TTC549 (cell line): ENCODE measurements around the gene IGF2BP3.
"Not testable (repeated sequence)": the region's sequence is repeated elsewhere in the genome, so short reads cannot be mapped to it uniquely, and the experiment has no call there.

Source experiments
- FAIRE-seq: peaks from 2 replicates; lab custom pipeline; 2012; peaks lifted over from hg19 to GRCh38; lab: Jason Lieb, UNC

IGF2BP3 gene

GRCh38 chr7:23470330-23471105, at the start of gene IGF2BP3:
IGF2BP3 (minus strand) TSS chr7:23470491; CDS start chr7:23470110, 381 bp downstream.
- peak; percentile 96 for FAIRE-seq

GRCh38 chr7:23514755-23515154, 44.5 kb upstream of the IGF2BP3 start:
- no peak for FAIRE-seq

- FAIRE-seq = not testable (repeated sequence)
Measured at GRCh38 chr7:23513746-23514145, 43.5 kb upstream of the IGF2BP3 start.

DNA sequence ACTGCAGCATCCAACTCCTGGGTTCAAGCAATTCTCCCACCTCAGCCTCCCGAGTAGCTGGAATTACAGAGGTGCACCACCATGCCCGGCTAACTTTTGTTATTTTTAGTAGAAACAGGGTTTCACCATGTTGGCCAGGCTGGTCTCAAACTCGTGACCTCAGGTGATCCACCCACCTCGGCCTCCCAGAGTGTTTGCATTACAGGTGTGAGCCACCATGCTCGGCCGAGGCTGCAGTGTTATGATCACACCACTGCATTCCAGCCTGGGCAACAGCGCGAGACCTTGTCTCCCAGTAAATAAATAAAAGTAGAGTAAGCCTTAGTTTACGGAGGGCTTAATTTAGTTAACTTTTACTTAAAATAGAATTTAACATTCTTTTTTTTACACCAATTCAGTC, 23.7 kb upstream of the IGF2BP3 start:
- no peak for FAIRE-seq

DNA sequence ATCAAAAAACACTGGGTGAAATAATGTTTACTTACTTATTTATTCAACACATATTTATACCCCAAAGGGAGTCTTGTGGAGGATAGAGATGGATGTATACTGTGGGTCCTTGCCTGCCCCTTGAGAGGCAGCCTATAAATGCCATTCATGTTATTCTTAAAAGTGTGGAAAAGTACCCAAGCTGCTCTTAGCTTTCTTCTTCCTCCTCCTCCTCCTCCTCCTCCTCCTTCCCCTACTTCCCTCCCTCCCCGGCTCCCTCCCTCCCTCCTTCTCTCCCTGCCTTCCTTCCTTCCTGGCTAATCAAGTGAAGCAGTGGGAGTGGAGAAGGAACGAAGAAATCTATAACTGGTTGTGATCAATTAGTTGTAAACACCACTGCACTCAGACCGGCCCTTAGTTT, 21.2 kb upstream of the IGF2BP3 start:
- no peak for FAIRE-seq

DNA sequence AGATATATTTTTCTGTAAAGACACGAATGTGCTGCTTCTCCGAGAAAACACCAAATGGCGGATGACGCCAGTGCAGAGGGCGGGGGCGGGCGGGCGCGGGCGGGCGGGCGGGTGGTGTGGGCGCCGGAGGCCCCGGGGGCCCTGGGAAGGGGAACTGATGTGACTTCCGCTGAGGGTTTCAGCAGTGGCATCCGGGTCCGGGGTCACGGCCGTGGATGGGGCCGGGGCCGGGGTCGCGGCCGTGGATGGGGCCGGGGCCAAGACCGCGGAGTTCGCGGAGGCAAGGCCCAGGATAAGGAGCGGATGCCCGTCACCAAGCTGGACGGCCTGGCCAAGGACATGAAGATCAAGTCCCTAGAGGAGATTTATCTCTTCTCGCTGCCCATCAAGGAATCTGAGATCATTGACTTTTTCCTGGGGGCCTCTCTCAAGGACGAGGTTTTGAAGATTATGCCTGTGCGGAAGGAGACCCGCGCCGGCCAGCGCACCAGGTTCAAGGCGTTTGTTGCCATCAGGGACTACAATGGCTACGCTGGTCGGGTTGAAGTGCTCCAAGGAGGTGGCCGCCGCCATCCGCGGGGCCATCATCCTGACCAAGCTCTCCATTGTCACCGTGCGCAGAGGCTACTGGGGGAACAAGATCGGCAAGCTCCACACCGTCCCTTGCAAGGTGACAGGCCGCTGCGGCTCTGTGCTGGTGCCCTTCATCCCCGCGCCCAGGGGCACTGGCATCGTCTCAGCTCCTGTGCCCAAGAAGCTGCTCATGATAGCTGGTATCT, 20.3 kb upstream of the IGF2BP3 start:
- no peak for FAIRE-seq

DNA sequence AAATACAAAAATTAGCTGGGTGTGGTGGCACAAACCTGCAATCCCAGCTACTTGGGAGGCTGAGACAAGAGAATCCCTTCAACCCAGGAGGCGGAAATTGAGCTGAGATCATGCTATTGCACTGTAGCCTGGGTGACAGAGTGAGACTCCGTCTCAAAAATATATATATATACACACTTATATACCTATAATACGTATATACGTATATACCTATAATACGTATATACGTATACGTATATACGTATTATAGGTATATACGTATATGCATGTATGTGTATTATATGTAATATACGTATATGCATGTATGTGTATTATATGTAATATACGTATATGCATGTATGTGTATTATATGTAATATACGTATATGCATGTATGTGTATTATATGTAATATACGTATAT, 18.4 kb upstream of the IGF2BP3 start:
- FAIRE-seq = not testable (repeated sequence)

DNA sequence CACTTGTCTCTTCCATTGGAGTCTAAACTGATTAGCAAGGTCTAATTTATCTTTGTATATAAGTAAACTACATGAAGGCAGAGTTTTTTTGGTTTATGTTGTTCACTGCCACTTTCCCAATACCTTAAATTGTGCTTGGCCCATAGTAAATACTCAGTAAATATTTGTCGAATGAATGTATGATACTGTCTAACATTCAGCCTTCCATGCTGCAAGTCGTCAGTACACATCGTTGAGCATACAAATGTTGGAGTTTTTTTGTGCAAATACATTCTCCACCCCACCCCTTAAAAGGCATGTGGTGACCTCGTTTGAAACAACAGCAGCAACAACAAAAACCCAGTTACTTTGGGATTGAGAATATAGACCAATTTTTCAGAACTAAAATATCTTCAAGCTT, 17.4 kb upstream of the IGF2BP3 start:
- FAIRE-seq = no peak

DNA sequence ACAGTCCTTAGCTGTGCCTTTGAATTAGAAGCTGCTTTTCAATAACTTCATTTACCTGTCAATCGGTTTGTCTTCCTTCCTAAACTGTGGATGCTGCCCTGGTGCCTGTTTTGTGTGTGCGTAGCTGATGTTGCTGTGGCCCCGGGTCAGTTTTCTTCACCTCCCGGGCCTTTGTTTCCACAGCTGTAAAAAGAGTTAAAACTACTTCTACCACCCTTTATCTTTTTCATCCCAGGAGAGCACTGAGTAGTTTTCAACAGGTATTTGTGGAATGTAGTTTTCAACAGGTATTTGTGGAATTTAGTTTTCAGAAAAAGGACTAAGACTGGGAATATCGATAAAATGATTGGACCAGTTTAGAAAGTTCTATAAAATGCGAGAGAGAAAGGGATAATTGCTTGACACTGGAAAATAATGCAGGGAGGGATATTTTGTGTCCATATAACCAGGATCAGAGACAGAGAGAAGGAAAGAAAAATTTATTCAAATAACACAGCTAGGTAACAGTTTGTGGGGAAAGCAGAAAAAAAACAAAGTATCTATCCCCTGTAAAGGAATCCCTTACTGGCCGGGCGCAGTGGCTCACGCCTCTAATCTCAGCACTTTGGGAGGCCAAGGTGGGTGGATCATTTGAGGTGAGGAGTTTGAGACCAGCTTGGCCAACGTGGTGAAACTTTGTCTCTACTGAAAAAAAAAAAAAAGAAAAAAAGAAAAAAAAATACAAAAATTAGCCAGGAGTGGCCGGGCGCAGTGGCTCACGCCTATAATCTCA, 15.9 kb upstream of the IGF2BP3 start:
- no peak for FAIRE-seq

DNA sequence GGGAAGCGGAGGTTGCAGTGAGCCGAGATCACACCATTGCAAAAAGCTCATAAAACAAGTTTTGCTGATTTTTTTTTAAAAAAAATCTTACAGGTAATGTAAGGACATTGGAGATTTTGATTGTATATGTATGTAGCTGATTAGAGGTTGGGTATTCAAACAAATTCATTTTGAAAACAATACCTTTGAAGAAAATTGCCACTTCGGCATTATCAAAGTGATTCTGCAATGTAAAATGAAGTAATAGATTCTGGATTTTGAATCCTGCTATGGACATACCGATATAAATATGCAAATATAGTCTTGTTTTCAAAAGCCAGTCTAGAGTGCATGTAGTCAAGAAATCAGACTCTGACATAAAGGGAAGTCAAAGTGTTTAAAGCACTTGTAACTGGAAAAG, 12.4 kb upstream of the IGF2BP3 start:
- no peak for FAIRE-seq

DNA sequence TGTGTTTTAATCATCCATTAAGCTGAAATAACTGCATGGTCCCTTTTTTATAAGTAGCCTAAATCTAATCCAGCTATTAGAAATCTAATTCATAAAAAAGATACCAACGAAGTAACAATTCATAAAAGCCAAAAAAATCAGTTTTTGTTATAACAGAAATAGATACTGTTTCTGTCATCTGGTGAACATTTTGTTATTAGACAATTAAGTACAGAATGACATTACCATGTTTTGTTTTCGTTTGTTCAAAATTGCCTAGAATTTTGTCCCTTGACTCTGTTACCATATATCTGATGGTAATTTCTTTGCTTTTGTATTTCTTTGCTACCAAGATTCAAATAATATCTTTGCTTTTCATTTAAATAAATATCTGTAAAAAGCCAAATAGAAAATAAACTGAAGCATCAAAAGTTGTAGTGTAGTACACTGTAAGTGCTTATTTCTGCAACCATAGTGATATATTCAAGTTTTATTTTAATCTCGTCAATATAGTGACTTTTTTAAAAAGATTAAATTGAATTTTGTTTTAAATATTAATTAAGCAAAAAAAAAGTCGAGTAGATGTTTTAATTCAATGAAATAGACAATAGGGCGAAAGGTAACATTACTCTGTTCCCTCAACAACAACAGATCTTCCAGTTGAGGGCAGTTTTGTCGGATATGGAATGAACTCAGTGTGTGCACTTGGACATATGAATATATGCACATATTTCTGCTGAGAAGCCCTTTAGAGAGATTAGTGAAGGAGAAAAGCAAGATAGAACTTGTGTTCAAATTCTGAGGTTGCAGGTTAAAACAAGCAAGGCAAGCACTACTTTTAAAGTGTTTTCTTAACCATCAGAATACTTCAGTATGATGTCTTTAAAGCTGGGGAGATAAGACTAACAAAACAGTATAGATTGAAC, 7.9 kb upstream of the IGF2BP3 start:
- peak; percentile 13 for FAIRE-seq

- no peak for FAIRE-seq
Measured at GRCh38 chr7:23477157-23477499, 6.8 kb upstream of the IGF2BP3 start.

GRCh38 chr7:23476286-23477156, 6.2 kb upstream of the IGF2BP3 start:
- no peak for FAIRE-seq

DNA sequence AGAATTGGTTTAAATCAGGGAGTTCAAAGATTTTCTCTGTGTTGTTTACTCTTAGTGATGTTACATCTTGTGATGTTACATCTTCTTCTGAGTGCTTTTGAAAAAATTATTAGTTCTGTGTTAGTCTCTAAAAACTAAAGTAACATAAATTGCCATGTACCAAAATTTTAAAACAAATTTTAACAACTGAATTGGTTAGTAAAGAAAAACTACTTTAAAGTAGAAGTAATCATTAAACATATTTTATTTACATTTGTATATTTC, 5.2 kb upstream of the IGF2BP3 start:
- no peak for FAIRE-seq

- peak; percentile 5 for FAIRE-seq
Measured at GRCh38 chr7:23474829-23475575, 4.7 kb upstream of the IGF2BP3 start.

DNA sequence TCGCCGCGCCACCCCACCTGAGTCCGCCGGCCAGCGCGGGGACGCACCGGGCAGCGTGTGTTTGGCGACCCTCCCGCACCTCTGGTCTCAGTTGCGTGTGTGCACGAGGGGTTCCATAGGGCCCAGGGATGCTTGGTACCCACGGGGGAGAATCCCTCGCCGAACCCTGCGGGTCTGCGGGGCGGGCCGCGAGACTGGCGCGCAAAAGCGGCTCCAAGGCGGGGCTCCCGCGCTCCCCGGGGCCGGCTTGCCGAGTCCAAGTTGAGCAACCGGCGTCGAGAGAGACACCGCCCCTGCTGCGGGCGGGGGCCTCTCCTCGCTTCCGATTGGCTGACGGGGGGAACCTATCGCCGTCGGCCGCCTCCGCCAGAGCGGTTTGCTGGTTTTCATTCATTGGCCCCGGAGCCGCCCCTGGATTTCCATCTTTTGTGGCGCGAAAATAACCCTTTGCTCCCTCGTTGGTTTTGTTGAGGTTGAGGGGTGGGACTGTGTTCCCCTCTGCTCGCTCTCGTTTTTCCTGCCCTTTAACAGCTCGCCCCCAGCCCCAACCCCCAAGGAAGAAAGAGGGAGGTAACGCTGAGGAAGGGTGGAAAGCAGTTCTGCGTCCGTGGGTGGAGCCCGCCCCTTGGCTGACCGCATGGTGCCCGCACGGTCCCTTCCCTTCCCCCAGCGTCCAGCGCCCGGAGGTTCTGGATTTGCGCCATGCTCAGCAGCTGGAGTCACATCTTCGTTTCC, 4.0 kb upstream of the IGF2BP3 start:
- FAIRE-seq = peak; percentile 98

GRCh38 chr7:23473844-23474093, 3.5 kb upstream of the IGF2BP3 start:
- FAIRE-seq = no peak

DNA sequence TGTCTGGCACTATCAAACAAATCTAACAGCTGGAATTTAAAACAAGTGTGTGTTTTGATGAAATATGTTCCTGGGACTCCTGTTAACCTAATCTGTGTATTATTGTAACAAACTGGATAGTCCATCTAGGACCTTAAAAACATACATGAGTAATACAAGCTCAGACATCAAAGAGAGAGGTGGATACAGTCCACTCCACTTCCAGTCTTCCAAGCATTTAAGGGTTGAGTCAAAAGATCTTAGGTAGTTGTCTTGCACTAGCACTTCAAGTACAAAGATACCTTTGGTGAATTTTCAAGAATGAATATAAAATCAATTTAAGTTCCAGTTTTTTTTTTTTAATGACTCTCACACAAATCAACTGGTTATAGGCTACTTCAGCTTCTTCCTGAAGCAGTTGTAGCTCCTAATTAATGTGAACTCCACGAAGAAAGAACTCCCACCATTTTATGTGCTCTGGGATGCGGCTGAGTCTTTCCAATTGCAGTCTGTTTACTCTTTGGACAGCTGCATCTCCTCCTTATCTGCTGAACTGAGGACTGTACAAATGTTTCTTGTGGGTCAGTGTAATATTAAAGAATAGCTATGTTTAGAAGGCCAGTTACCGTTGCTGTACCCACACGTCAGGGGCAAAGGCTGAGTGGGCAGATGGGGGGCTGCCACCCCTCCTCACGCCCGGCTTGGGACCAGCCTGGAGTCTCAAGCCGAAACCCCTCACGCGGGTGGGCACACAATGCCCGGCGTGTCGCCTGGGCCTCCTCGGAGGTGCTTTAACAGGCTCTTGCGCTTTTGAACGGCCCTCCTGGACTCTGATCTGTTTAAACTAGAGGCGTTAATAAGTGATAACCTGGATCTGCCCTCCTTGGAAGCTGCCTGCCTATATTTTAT, 2.9 kb upstream of the IGF2BP3 start:
- FAIRE-seq = no peak

GRCh38 chr7:23472556-23472955, 2.3 kb upstream of the IGF2BP3 start:
- FAIRE-seq = no peak
